Endothelial cell of umbilical vein (primary cell): ENCODE measurements around the gene ZNF81. TPM values are rescaled to one million over a fixed set of nuclear protein-coding genes. Genes with fewer than 3 reads are reported as not detected.

Experiments used
- BruUV-seq: library from RNA; stranded (reverse); fragments of 400-500 nt; replicated peaks from 2 replicates; lab custom pipeline; 2021; lab: Mats Ljungman, UMichigan
- CTCF ChIA-PET: fragments of 300-600, 350-600 bp; sonication (Branson Sonifier 250); formaldehyde crosslinking; loops from one replicate; lab custom pipeline; 2021; ENCODE audit warnings: antibody characterized with exemption, inconsistent platforms; lab: Charles Lee
- POLR2A ChIA-PET: fragments of 300-600, 350-600 bp; sonication (Branson Sonifier 250); formaldehyde crosslinking; loops from one replicate; lab custom pipeline; 2021; ENCODE audit warnings: antibody characterized with exemption, inconsistent platforms; lab: Charles Lee
- DNase-seq: peaks from one replicate; pipeline ENCODE4 v3.0.0-alpha.2; 2011; ENCODE audit warnings: low read depth, low spot score
- FAIRE-seq: peaks from 2 replicates; lab custom pipeline; 2011; peaks lifted over from hg19 to GRCh38; lab: Jason Lieb, UNC
- H2AFZ ChIP-seq: 2 replicates; pipeline ENCODE4 v1.6.0; 2012; ENCODE audit warnings: low read depth, low read length, control low read depth, inconsistent platforms
- H3K27ac ChIP-seq: 2 replicates; pipeline ENCODE4 v1.5.1; 2011; ENCODE audit warnings: low read depth, mild to moderate bottlenecking, control low read depth, low read length, moderate library complexity; ENCODE audit not compliant: insufficient read depth
- H3K27me3 ChIP-seq, 2 experiments: 2 replicates each; pipeline versions ENCODE4 v1.6.0 to v1.6.1; 2011; ENCODE audit warnings: low read length in 2 of 2, mixed read lengths in 1 of 2; ENCODE audit not compliant: control insufficient read depth in 2 of 2, insufficient read depth in 2 of 2
- H3K36me3 ChIP-seq, 2 experiments: 2 replicates in 1 of 2; 3 replicates in 1 of 2; pipeline ENCODE4 v1.5.1; 2011; ENCODE audit warnings: low read length in 2 of 2, mild to moderate bottlenecking in 1 of 2, moderate library complexity in 1 of 2; ENCODE audit not compliant: control insufficient read depth in 2 of 2, insufficient read depth in 2 of 2; ENCODE audit errors: extremely low read depth in 1 of 2
- H3K4me1 ChIP-seq: 3 replicates; pipeline ENCODE4 v1.5.1; 2011; ENCODE audit warnings: mild to moderate bottlenecking, low read length; ENCODE audit not compliant: control insufficient read depth, insufficient read depth; ENCODE audit errors: extremely low read depth
- H3K4me2 ChIP-seq: 2 replicates; pipeline ENCODE4 v1.6.1; 2011; ENCODE audit warnings: low read length, control low read depth, mixed read lengths; ENCODE audit not compliant: insufficient read depth
- H3K4me3 ChIP-seq, 3 experiments: fragments of 200-600 bp in 1 of 3; sonication (generic), shearing (Covaris generic) in 1 of 3; replicated peaks in 1 of 3; 2 replicates each; pipeline ENCODE4 v1.5.1; 2011 to 2016; ENCODE audit warnings: control low read depth in 3 of 3, low read length in 3 of 3, mild to moderate bottlenecking in 2 of 3, inconsistent platforms in 1 of 3, low read depth in 1 of 3, moderate library complexity in 1 of 3; ENCODE audit not compliant: insufficient read depth in 1 of 3
- H3K79me2 ChIP-seq: 2 replicates; pipeline ENCODE4 v1.6.0; 2012; ENCODE audit warnings: low read length, inconsistent platforms; ENCODE audit not compliant: control insufficient read depth, insufficient read depth
- H3K9ac ChIP-seq: replicated peaks from 2 replicates; pipeline ENCODE3; 2011; ENCODE audit warnings: low read length, control low read depth; ENCODE audit not compliant: insufficient read depth; ENCODE audit errors: extremely low read depth
- H3K9me1 ChIP-seq: replicated peaks from 3 replicates; pipeline ENCODE4 v1.6.0; 2011; ENCODE audit warnings: mild to moderate bottlenecking, low read length; ENCODE audit not compliant: control insufficient read depth, insufficient read depth; ENCODE audit errors: extremely low read depth
- H3K9me3 ChIP-seq: replicated peaks from 2 replicates; pipeline ENCODE4 v1.5.1; 2012; ENCODE audit warnings: low read length, inconsistent platforms; ENCODE audit not compliant: control insufficient read depth, insufficient read depth
- H4K20me1 ChIP-seq: replicated peaks from 2 replicates; pipeline ENCODE3; 2011; ENCODE audit warnings: mild to moderate bottlenecking, low read length; ENCODE audit not compliant: control insufficient read depth, insufficient read depth; ENCODE audit errors: extremely low read depth
- EZH2 ChIP-seq: IDR thresholded peaks from 2 replicates; pipeline ENCODE4 v1.6.1; 2012; ENCODE audit warnings: borderline replicate concordance, low read depth, mild to moderate bottlenecking, moderate library complexity, low read length, inconsistent platforms; ENCODE audit not compliant: severe bottlenecking
- FOS ChIP-seq: IDR thresholded peaks from 2 replicates; pipeline ENCODE4 v1.6.1; 2011; ENCODE audit warnings: mild to moderate bottlenecking, low read length, moderate library complexity, borderline replicate concordance; ENCODE audit not compliant: insufficient read depth
- GATA2 ChIP-seq: IDR thresholded peaks from 2 replicates; pipeline ENCODE4 v1.7.0; 2011; ENCODE audit warnings: low read depth, mild to moderate bottlenecking, moderate library complexity, mixed read lengths, low read length; ENCODE audit not compliant: insufficient read length, insufficient read depth
- JUN ChIP-seq: IDR thresholded peaks from 2 replicates; pipeline ENCODE4 v1.6.1; 2011; ENCODE audit warnings: borderline replicate concordance, low read depth; ENCODE audit not compliant: insufficient read length, insufficient read depth
- MYC ChIP-seq: IDR thresholded peaks from one replicate; pipeline ENCODE4 v1.6.1; 2011; ENCODE audit warnings: mild to moderate bottlenecking, low read depth, low read length
- POLR2A ChIP-seq: IDR thresholded peaks from 2 replicates; pipeline ENCODE4 v1.6.1; 2012; ENCODE audit warnings: low read depth, mild to moderate bottlenecking, control low read depth, low read length
- POLR2AphosphoS5 ChIP-seq: IDR thresholded peaks from 2 replicates; pipeline ENCODE4 v1.6.1; 2012; ENCODE audit warnings: low read depth, mild to moderate bottlenecking, control low read depth, low read length, moderate library complexity; ENCODE audit not compliant: insufficient read depth
- dilution Hi-C: fragments of 300-500 bp; cut with MboI; formaldehyde crosslinking; loops from one replicate; pipeline ENCODE4 v1.15.0; 2019; ENCODE audit warnings: low sequenced_read_pairs; ENCODE audit not compliant: extremely low pct_ligation_motif_present
- intact Hi-C: fragments of 100-400 bp; cut with micrococcal nuclease; formaldehyde crosslinking; loops from one replicate; pipeline ENCODE4 v1.10.0; 2022
- polyA plus RNA-seq, 4 experiments: library from polyadenylated mRNA; depleted of rRNA in 3 of 4; stranded (reverse) in 3 of 4; unstranded in 1 of 4; fragments of >200 nt; gene quantifications; 2 replicates each; pipeline versions ENCODE4 v1.2.1 to v1.2.3, GENCODE V29; 2011 to 2012; ENCODE audit warnings: missing spikeins in 1 of 4
- total RNA-seq: library from RNA; stranded (reverse); gene quantifications from 2 replicates; pipeline ENCODE4 v1.2.3, GENCODE V29; 2021
- TF ChIP-seq, protein P1 (sequence below), 2 donors: IDR thresholded peaks; 1 replicate in 1 of 2; 2 replicates in 1 of 2; pipeline ENCODE4 v1.5.1; 2011; ENCODE audit warnings: low read length in 2 of 2, mild to moderate bottlenecking in 2 of 2, moderate library complexity in 2 of 2, control low read depth in 1 of 2, inconsistent platforms in 1 of 2, low read depth in 1 of 2; ENCODE audit not compliant: insufficient read depth in 1 of 2; ENCODE audit errors: extremely low read depth in 1 of 2
- TF ChIP-seq, protein P2 (sequence below): IDR thresholded peaks from 2 replicates; pipeline ENCODE4 v1.6.1; 2011; ENCODE audit not compliant: insufficient read depth, insufficient read length

Gene ZNF81
- total and polyA plus RNA-seq, 2 donors (not counting 3 experiments of a cell fraction or from before 2014, with no cell fraction given), result 2.7 to 6.4 TPM

DNA sequence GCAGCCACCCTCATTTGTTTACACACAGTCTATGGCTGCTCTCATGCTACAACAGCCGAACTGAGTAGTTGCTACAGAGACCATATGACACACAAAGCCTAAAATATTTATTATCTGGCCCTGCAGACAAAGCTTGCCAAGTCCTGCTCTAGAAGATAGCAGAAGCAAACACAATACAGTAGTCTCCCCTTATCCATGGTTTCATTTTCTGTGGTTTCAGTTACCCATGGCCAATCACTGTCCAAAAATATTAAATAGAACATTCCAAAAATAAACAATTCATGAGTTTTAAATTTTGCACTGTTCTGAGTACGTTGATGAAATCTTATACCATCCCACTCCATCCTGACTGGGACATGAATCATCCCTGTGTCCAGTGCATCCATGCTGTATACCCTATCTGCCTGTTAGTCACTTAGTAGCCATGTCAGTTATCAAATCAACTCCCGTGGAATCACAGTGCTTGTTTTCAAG lies 40.2 kb upstream of the ZNF81 start:
- no peaks in the 10 kb centered on the region for H3K9me1 ChIP-seq
- H3K4me2 ChIP-seq, result no peak overlapping the region
- DNase-seq (no peak), FAIRE-seq (no peak)
- POLR2A ChIA-PET, result no interaction called here
- H3K27me3 ChIP-seq, result peaks cover 2% of the 10 kb centered on the region in 2 experiments
- no TSS peak for BruUV-seq
- TF ChIP-seq MYC (no peak), POLR2AphosphoS5 (no peak), POLR2A (no peak), GATA2 (no peak), EZH2 (no peak), FOS (no peak), JUN (no peak)
- TF ChIP-seq, protein P1, sequence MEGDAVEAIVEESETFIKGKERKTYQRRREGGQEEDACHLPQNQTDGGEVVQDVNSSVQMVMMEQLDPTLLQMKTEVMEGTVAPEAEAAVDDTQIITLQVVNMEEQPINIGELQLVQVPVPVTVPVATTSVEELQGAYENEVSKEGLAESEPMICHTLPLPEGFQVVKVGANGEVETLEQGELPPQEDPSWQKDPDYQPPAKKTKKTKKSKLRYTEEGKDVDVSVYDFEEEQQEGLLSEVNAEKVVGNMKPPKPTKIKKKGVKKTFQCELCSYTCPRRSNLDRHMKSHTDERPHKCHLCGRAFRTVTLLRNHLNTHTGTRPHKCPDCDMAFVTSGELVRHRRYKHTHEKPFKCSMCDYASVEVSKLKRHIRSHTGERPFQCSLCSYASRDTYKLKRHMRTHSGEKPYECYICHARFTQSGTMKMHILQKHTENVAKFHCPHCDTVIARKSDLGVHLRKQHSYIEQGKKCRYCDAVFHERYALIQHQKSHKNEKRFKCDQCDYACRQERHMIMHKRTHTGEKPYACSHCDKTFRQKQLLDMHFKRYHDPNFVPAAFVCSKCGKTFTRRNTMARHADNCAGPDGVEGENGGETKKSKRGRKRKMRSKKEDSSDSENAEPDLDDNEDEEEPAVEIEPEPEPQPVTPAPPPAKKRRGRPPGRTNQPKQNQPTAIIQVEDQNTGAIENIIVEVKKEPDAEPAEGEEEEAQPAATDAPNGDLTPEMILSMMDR (IDR thresholded peaks at IDR 0.05; ENCODE audit: extremely low read depth in 1 of 2, insufficient read depth in 1 of 2, low read depth in 1 of 2, low read length in 2 of 2), result no peak
- TF ChIP-seq, protein P2, sequence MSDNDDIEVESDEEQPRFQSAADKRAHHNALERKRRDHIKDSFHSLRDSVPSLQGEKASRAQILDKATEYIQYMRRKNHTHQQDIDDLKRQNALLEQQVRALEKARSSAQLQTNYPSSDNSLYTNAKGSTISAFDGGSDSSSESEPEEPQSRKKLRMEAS, result no peak
- H3K4me3 ChIP-seq, result no peak overlapping the region
- no peaks in the 10 kb centered on the region for H3K36me3 ChIP-seq
- H3K27ac ChIP-seq, result no peak overlapping the region
- H4K20me1 ChIP-seq, result no peaks in the 10 kb centered on the region
- dilution Hi-C loops, result no loop called here
- intact Hi-C loops, result no loop called here
- H3K4me1 ChIP-seq, result no peaks in the 10 kb centered on the region
- no peak overlapping the region for H3K9ac ChIP-seq
- no peak overlapping the region for H2AFZ ChIP-seq
- CTCF ChIA-PET, result no interaction called here
- no peaks in the 10 kb centered on the region for H3K9me3 ChIP-seq
- H3K79me2 ChIP-seq, result no peaks in the 10 kb centered on the region
